HepG2 (cell line): Measurements from ENCODE around the gene LSM12. TPM values are rescaled to one million over a fixed set of nuclear protein-coding genes. Genes with fewer than 3 reads are reported as not detected.
A peak's percentile ranks its signal among the peaks of the same experiment; 100 is the strongest.

ENCODE experiments used
- ATAC-seq: fragments of 200-7000 bp; cut with Tn5 transposase; 3 replicates; pipeline ENCODE4 v1.9.1; 2020; ENCODE audit warnings: mild to moderate bottlenecking, moderate library complexity
- BruUV-seq: library from RNA; stranded (reverse); fragments of 400-500 nt; replicated peaks from 2 replicates; lab custom pipeline; 2021; lab: Mats Ljungman, UMichigan
- CTCF ChIA-PET: fragments of 300-600 bp; formaldehyde crosslinking; extraction: SDS; loops from one replicate; lab custom pipeline; 2021; ENCODE audit warnings: low total read pairs, inconsistent platforms, low intra/inter-chr PET ratio; lab: Yijun Ruan, JAX
- POLR2A ChIA-PET: fragments of 350-600 bp; sonication (Branson Sonifier 250); formaldehyde crosslinking; loops from one replicate; lab custom pipeline; 2020; ENCODE audit warnings: antibody characterized with exemption, inconsistent platforms; lab: Yijun Ruan, JAX
- DNase-seq: peaks from one replicate; pipeline ENCODE4 v3.0.0-alpha.2; 2015; ENCODE audit warnings: low spot score
- FAIRE-seq: peaks from 3 replicates; lab custom pipeline; 2011; peaks lifted over from hg19 to GRCh38; lab: Jason Lieb, UNC
- H2AFZ ChIP-seq: one replicate; pipeline ENCODE4 v1.6.1; 2011; ENCODE audit warnings: low read length, inconsistent platforms
- H3K27ac ChIP-seq: fragments of 300-600 bp; 3 replicates; pipeline ENCODE4 v1.8.0; 2011; ENCODE audit warnings: mixed run types, mild to moderate bottlenecking, mixed read lengths, low read length, inconsistent platforms; ENCODE audit not compliant: insufficient read depth; ENCODE audit errors: extremely low read length
- H3K27me3 ChIP-seq, 2 experiments: fragments of 200-600 bp in 1 of 2; 2 replicates in 1 of 2; 3 replicates in 1 of 2; pipeline versions ENCODE4 v1.6.0 to v1.8.0; 2011; ENCODE audit warnings: low read length in 2 of 2, mild to moderate bottlenecking in 2 of 2, moderate library complexity in 2 of 2, inconsistent platforms in 1 of 2; ENCODE audit not compliant: insufficient read depth in 2 of 2, control insufficient read depth in 1 of 2
- H3K36me3 ChIP-seq, 2 experiments: fragments of 200-600 bp in 1 of 2; replicated peaks in 1 of 2; 2 replicates in 1 of 2; 3 replicates in 1 of 2; pipeline versions ENCODE4 v1.5.1 to v1.8.0; 2011; ENCODE audit warnings: low read length in 2 of 2, inconsistent platforms in 1 of 2; ENCODE audit not compliant: insufficient read depth in 2 of 2, control insufficient read depth in 1 of 2
- H3K4me1 ChIP-seq: 2 replicates; pipeline ENCODE4 v1.5.1; 2012; ENCODE audit warnings: low read length, inconsistent platforms; ENCODE audit not compliant: insufficient read depth
- H3K4me2 ChIP-seq: 2 replicates; pipeline ENCODE4 v1.6.0; 2011; ENCODE audit warnings: low read depth, low read length, inconsistent platforms
- H3K4me3 ChIP-seq, 3 experiments: fragments of 200-600 bp in 1 of 3; sonication (generic), shearing (Covaris generic) in 1 of 3; replicated peaks in 1 of 3; 2 replicates each; pipeline ENCODE4 v1.5.1; 2011 to 2016; ENCODE audit warnings: low read length in 3 of 3, inconsistent platforms in 2 of 3, low read depth in 2 of 3, mild to moderate bottlenecking in 2 of 3, control low read depth in 1 of 3, mixed read lengths in 1 of 3; ENCODE audit not compliant: insufficient read depth in 1 of 3
- H3K79me2 ChIP-seq: one replicate; pipeline ENCODE4 v1.6.1; 2011; ENCODE audit warnings: low read length, inconsistent platforms; ENCODE audit not compliant: insufficient read depth
- H3K9ac ChIP-seq: 2 replicates; pipeline ENCODE4 v1.6.0; 2011; ENCODE audit warnings: mild to moderate bottlenecking, low read depth, low read length, inconsistent platforms; ENCODE audit not compliant: insufficient read depth
- H3K9me3 ChIP-seq: 2 replicates; pipeline ENCODE4 v1.5.1; 2012; ENCODE audit warnings: mild to moderate bottlenecking, low read length
- H4K20me1 ChIP-seq: 2 replicates; pipeline ENCODE4 v1.6.0; 2011; ENCODE audit warnings: inconsistent platforms, mild to moderate bottlenecking, low read length, moderate library complexity; ENCODE audit not compliant: insufficient read depth
- ATF1 ChIP-seq: IDR thresholded peaks from 2 replicates; pipeline ENCODE4 v1.6.1; 2016; ENCODE audit warnings: mild to moderate bottlenecking, control low read depth
- HINFP ChIP-seq: sonication (generic); formaldehyde crosslinking; IDR thresholded peaks from 2 replicates; pipeline ENCODE4 v1.4.0; 2020; ENCODE audit warnings: low read depth, mild to moderate bottlenecking, missing genetic modification reagents
- ISL2 ChIP-seq: sonication (generic); formaldehyde crosslinking; IDR thresholded peaks from 2 replicates; pipeline ENCODE4 v1.5.0; 2020; ENCODE audit warnings: missing genetic modification reagents
- MAF1 ChIP-seq: sonication (generic); formaldehyde crosslinking; IDR thresholded peaks from 2 replicates; pipeline ENCODE4 v1.5.0; 2020; ENCODE audit warnings: missing genetic modification reagents, borderline replicate concordance
- NCOR1 ChIP-seq: fragments of 200-600 bp; sonication (generic); IDR thresholded peaks from 2 replicates; pipeline ENCODE4 v1.7.0; 2017; ENCODE audit warnings: antibody characterized with exemption, low read length, borderline replicate concordance
- PREB ChIP-seq: sonication (generic); formaldehyde crosslinking; IDR thresholded peaks from 2 replicates; pipeline ENCODE4 v1.4.0; 2020; ENCODE audit warnings: missing genetic modification reagents
- RBAK ChIP-seq: sonication (generic); formaldehyde crosslinking; IDR thresholded peaks from 2 replicates; pipeline ENCODE4 v1.5.1; 2020; ENCODE audit warnings: mild to moderate bottlenecking, missing genetic modification reagents
- RBM22 ChIP-seq: fragments of 200-400 bp; formaldehyde crosslinking; optimal IDR thresholded peaks from 2 replicates; pipeline ENCODE3; 2017; ENCODE audit warnings: mild to moderate bottlenecking, low read length, moderate library complexity
- TRIM22 ChIP-seq: fragments of 450-650 bp; IDR thresholded peaks from 2 replicates; pipeline ENCODE4 v1.6.1; 2017
- ZFAT ChIP-seq: sonication (generic); formaldehyde crosslinking; conservative IDR thresholded peaks from 2 replicates; pipeline ENCODE4 v1.8.1; 2023; ENCODE audit warnings: missing genetic modification reagents, inconsistent platforms
- ZNF382 ChIP-seq: sonication (generic); formaldehyde crosslinking; IDR thresholded peaks from 2 replicates; pipeline ENCODE4 v1.5.0; 2020; ENCODE audit warnings: missing genetic modification reagents, mild to moderate bottlenecking, borderline replicate concordance
- ZNF430 ChIP-seq: sonication (generic); formaldehyde crosslinking; IDR thresholded peaks from 2 replicates; pipeline ENCODE4 v1.9.0; 2021; ENCODE audit warnings: mild to moderate bottlenecking, missing genetic modification reagents
- ZNF550 ChIP-seq: sonication (generic); formaldehyde crosslinking; IDR thresholded peaks from 2 replicates; pipeline ENCODE4 v1.4.0; 2020; ENCODE audit warnings: mild to moderate bottlenecking, missing genetic modification reagents, borderline replicate concordance
- WGBS: methylation state at CpG from one replicate; pipeline ENCODE4 v1.1.6; 2017; ENCODE audit warnings: low lambda C conversion rate; 5-methylcytosine and 5-hydroxymethylcytosine counted together
- in situ Hi-C: cut with HindIII; loops from 2 replicates; pipeline ENCODE4 v1.10.0; 2017; ENCODE audit warnings: low pct_unique_long_range_greater_than_20kb; ENCODE audit not compliant: extremely low pct_ligation_motif_present
- intact Hi-C: fragments of 100-400 bp; cut with micrococcal nuclease; formaldehyde crosslinking; loops from one replicate; pipeline ENCODE4 v1.10.0; 2022; ENCODE audit not compliant: unreplicated experiment
- polyA plus RNA-seq, 8 experiments: library from polyadenylated mRNA; depleted of rRNA in 3 of 8; stranded (reverse) in 7 of 8; unstranded in 1 of 8; fragments of >200 nt; fragmentation: Illumina TruSeq in 4 of 8; extraction: Trizol in 4 of 8; gene quantifications; 2 replicates each; pipeline versions ENCODE4 v1.2.1 to v1.2.3, GENCODE V29; 2011 to 2016; ENCODE audit warnings: low read depth in 4 of 8, missing spikeins in 1 of 8, mixed read lengths in 1 of 8; ENCODE audit not compliant: insufficient read depth in 1 of 8
- total RNA-seq, 5 experiments: library from RNA; depleted of rRNA; stranded (reverse); fragments of >200 nt; fragmentation: Illumina TruSeq; extraction: Trizol; gene quantifications; 2 replicates each; pipeline ENCODE4 v1.2.3, GENCODE V29; 2016; ENCODE audit warnings: low read depth in 1 of 5

Gene LSM12
- total and polyA plus RNA-seq, 2 of the 13 experiments (the other 11 are each of a cell fraction or from before 2014, with no cell fraction given) = 52.8 to 55.7 TPM

- no peak for TF ChIP-seq MAF1 (CRISPR knock-in tag)
- no peak for TF ChIP-seq ATF1 (CRISPR knock-in tag)
- TF ChIP-seq ZNF550 = no peak
- TF ChIP-seq PREB (CRISPR knock-in tag) = no peak
- no peak for TF ChIP-seq ZNF382 (CRISPR knock-in tag)
- no peak for TF ChIP-seq NCOR1
- no peak for TF ChIP-seq ZFAT (CRISPR knock-in tag)
- TF ChIP-seq ISL2 (CRISPR knock-in tag) = no peak
Observed at GRCh38 chr17:44030482-44030881, 36.0 kb downstream of the LSM12 start (continued).

GRCh38 chr17:44029736-44030135, 36.7 kb downstream of the LSM12 start:
- Histone ChIP-seq H3K27me3 (no peaks in the 10 kb centered on the region), H3K4me2 (no peak overlapping the region), H3K79me2 (no peaks in the 10 kb centered on the region), H3K9me3 (no peaks in the 10 kb centered on the region), H3K4me1 (no peaks in the 10 kb centered on the region), H4K20me1 (no peaks in the 10 kb centered on the region), H3K4me3 (no peak overlapping the region), H3K9ac (no peak overlapping the region), H3K36me3 (peaks cover 8 to 29% of the 10 kb centered on the region in 2 experiments), H2AFZ (no peak overlapping the region), H3K27ac (no peak overlapping the region)
- TSS peak; percentile 19 for BruUV-seq
- ATAC-seq (peak; percentile 7; the same call in 1 of the 3 replicates), FAIRE-seq (no peak), DNase-seq (no peak)
- intact Hi-C loops (no loop called here), in situ Hi-C loops (no loop called here)
- ChIA-PET CTCF (no interaction called here), POLR2A (no interaction called here)
- TF ChIP-seq HINFP (CRISPR knock-in tag) = no peak
- TF ChIP-seq RBAK = no peak
- peak; percentile 65 for TF ChIP-seq RBM22
- no peak for TF ChIP-seq TRIM22
- no peak for TF ChIP-seq ZNF430
- TF ChIP-seq, all 625 proteins: peak for 1
- 95% methylated on average over 5 of the region's 5 CpGs for WGBS
